22Rv1 (cell line): ENCODE measurements around the gene KCTD2.
"Not testable (repeated sequence)": the region's sequence is repeated elsewhere in the genome, so short reads cannot be mapped to it uniquely, and the experiment has no call there.

Experiments used
- H3K27ac ChIP-seq: fragments of 450-650 bp; 2 replicates; pipeline ENCODE4 v1.5.1; 2017
- ZFX ChIP-seq: fragments of 450-650 bp; IDR thresholded peaks from 2 replicates; pipeline ENCODE4 v1.6.1; 2017; ENCODE audit warnings: antibody characterized with exemption, borderline replicate concordance
- TF ChIP-seq, protein P1 (sequence below): fragments of 450-650 bp; IDR thresholded peaks from 2 replicates; pipeline ENCODE4 v1.5.1; 2017; ENCODE audit warnings: mild to moderate bottlenecking

The KCTD2 gene

DNA sequence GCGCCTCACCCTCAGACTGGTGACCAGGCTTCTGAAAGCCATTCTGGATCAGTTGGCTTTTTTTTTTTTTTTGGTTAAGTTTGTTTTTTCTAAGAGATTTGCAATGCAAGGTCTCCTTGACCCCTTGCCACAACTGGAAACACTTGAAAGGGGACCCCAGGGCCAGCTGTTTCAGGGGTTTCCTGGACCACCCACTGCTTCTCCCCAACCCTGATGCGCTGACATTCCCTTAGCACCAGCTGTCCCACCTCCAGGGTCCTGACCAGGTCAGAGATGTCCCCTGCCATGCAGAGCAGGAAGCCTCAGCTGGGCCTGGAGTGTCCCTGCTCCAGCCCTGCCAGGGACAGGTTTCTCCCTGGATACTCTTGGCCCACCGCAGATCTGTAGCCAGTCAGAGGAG lies 42.7 kb upstream of the KCTD2 start:
- TF ChIP-seq, protein P1, sequence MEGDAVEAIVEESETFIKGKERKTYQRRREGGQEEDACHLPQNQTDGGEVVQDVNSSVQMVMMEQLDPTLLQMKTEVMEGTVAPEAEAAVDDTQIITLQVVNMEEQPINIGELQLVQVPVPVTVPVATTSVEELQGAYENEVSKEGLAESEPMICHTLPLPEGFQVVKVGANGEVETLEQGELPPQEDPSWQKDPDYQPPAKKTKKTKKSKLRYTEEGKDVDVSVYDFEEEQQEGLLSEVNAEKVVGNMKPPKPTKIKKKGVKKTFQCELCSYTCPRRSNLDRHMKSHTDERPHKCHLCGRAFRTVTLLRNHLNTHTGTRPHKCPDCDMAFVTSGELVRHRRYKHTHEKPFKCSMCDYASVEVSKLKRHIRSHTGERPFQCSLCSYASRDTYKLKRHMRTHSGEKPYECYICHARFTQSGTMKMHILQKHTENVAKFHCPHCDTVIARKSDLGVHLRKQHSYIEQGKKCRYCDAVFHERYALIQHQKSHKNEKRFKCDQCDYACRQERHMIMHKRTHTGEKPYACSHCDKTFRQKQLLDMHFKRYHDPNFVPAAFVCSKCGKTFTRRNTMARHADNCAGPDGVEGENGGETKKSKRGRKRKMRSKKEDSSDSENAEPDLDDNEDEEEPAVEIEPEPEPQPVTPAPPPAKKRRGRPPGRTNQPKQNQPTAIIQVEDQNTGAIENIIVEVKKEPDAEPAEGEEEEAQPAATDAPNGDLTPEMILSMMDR: no peak
- no peak for TF ChIP-seq ZFX
- no peak overlapping the region for H3K27ac ChIP-seq

DNA sequence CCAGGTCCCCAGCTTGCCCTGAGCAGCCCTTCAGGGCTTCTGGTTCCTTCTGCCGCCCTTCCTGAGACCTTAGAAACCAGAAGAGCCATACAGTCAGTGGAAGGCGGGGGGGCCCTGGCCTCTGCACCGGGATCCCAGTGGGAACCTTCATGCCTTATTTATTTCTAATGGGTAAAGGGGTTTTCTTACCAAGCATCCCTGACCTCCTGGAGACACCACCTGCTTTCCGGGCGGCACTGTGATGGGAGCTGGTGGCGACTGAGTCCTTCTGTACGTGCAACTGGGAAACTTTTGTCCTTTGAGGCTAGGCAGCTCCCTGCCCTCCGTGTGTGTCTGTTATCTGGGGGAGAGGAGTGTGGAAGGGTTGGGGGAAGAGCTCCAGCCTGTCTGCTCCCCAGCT lies 41.7 kb upstream of the KCTD2 start:
- H3K27ac ChIP-seq: no peak overlapping the region
- no peak for TF ChIP-seq ZFX
- TF ChIP-seq, protein P1: no peak

DNA sequence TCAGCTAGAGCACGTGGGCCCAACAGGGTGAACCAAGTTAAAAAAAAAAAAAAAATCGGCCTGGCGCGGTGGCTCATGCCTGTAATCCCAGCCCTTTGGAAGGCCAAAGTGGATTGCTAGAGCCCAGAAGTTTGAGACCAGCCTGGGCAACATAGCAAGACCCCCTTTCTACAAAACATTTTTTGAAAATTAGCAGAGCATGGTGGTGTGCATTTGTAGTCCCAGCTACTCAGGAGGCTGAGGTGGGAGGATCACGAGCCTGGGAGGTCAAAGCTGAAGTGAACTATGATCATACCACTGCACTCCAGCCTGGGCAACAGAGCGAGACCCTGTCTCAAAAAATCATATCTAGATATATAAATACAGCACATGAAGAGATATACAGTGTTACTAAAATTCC lies 40.9 kb upstream of the KCTD2 start:
- not testable (repeated sequence) for H3K27ac ChIP-seq

DNA sequence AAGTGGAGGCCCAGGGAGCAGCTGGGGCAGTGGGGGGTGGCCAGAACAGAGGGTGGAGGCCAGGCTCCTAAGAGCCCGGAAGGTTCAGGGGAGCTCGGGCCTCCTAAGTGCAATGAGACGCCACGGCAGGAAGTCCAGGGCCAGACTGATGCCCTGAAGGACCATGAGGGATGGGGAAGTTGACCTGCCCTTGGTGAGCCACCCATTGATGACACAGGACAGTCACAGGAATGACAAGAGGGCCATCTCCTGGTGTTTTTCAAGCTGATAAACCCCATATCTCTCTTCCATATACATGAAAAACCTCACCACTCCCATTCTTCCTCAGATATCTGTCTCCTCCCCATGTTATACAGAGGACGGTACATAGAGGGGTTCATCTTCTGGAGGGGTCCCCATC lies 40.4 kb upstream of the KCTD2 start:
- TF ChIP-seq ZFX: no peak
- TF ChIP-seq, protein P1: peak; percentile 22; the same call in 1 of the 2 replicates
- no peak overlapping the region for H3K27ac ChIP-seq

DNA sequence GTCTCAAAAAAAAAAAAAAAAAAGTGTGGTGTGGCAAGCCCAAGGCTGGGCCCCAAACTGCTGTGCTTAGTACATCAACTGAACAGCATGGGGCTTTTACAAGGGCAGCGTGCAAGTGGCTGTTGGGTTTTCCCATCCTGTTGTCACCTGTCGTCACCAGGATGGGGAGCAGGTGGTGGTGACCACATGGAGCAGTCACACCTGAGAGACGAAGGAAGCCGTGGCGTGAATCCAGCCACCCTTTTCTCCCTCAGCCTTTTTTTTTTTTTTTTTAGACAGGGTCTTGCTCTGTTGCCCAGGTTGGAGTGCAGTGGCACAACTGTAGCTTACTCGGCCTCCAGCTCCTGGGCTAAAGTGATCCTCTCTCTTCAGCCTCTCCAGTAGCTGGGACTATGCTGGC lies 38.7 kb upstream of the KCTD2 start:
- TF ChIP-seq ZFX: no peak

DNA sequence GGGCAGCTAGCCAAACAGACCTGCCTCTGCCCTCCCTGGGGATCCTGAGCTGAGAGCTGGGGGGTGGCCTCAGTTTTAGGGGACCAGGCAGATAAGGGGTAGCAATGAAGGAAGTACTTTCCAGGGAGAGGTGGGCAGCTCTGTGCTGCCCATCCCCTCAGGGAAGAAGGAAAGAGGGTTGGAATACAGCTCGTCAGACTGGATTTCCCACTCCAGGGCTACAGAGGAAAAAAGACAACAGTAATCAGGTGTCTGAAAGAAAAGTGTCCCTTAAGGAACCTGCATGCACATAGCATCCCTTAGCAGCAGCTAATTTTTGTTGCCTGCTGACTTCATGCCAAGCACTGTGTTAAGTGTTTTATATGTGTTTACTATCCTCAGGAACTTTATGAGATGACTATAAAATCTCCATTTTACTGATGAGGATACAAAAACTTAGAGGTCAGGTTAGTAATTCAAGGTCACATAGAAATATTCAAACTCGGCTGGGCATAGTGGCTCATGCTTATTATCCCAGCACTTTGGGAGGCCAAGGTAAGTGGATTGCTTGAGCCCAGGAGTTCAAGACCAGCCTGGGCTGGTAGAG lies 37.8 kb upstream of the KCTD2 start:
- peak overlapping the region; percentile 98 for H3K27ac ChIP-seq
- TF ChIP-seq ZFX: no peak
- TF ChIP-seq, protein P1: no peak

More for the DNA sequence above, 38.7 kb upstream of the KCTD2 start:
- H3K27ac ChIP-seq: peak overlapping the region; percentile 98

DNA sequence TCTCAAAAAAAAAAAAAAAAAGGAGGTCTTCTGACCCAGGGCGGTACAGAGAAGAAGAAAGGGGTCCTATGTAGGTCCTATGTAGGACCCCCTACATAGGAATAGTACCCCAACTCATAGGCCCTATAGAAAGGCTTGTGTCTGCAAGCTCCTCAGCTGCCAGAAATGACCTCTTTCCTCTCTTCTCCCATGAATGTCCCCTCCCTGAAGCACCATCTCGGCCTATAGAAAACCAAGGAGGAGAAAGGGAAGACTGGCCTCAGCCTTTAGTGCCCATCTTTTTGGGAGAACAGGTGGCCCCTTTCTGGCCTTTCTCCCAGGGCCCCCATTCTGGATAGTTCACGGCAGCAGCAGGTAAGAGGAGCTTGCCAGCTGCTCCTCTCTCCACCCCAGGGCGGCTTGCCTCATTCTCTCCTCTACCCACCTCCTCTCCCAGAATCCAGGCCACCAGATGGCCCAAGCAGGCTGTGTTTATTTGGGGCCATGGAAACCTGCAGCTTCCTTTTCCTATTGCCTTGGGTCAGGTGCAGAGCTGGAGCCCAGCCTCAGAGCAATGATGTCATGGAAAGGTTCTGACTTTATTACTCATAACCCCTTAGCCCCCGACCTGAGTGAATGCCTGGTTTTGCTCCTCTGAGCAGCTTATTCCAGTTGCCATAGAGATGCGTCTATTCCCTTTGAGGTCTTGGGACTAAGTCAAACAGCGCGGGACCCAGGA lies 36.2 kb upstream of the KCTD2 start:
- TF ChIP-seq ZFX: no peak
- TF ChIP-seq, protein P1: 0 out of 2 replicates have a peak, but pooled peaks have one; percentile 11
- H3K27ac ChIP-seq: peak overlapping the region; percentile 98

DNA sequence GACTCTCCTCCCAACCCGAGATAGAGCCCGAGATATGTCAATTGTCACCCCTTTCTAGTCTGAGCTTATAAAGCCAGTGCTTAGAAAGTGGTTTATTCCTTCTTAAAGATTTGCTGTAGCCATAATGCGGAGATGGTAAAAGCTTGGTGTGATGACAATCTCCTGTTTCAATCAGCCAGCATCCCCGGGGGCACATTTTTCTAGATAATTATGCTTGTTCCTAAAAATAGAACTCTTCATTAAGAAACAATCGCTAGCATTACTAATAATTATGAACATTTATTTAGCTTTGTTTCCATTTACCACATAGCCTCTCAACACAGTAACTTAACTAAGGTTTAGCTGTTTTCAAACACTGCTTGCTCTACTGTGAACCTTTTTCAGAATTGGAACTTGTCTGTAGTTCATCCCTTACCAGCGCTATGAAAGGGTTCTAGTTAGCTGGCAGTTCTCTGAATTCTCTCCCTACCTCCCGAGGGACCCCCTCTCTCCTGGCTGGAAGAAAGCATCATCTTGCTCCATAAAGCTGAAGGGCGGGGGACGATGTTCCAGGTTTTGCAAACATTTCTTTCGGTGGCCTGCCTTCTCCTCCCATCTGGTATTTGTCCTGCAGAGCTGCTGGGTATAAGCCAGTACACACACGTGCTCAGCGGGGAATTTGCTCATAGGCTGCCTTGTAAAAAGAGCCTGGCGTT lies 35.5 kb upstream of the KCTD2 start:
- TF ChIP-seq, protein P1: no peak
- TF ChIP-seq ZFX: no peak
- H3K27ac ChIP-seq: peak overlapping the region; percentile 98
